Colonic mucosa (tissue), 4 donors: ENCODE results near the gene RCE1. TPM values are rescaled to one million over a fixed set of nuclear protein-coding genes. Genes with fewer than 3 reads are reported as not detected.

Experiments used
- DNase-seq: peaks from one replicate; pipeline ENCODE4 v3.0.0-alpha.2; 2020
- H3K27ac ChIP-seq: fragments of 200-600 bp; one replicate; pipeline ENCODE4 v1.8.0; 2021
- H3K27me3 ChIP-seq: fragments of 200-600 bp; one replicate; pipeline ENCODE4 v1.8.0; 2021
- H3K36me3 ChIP-seq: fragments of 200-600 bp; one replicate; pipeline ENCODE4 v1.8.0; 2021
- H3K4me1 ChIP-seq: fragments of 200-600 bp; one replicate; pipeline ENCODE4 v1.8.0; 2021; ENCODE audit warnings: mild to moderate bottlenecking
- H3K4me3 ChIP-seq: fragments of 200-600 bp; one replicate; pipeline ENCODE4 v1.8.0; 2021
- H3K9ac ChIP-seq, 2 donors: one replicate each; pipeline ENCODE4 v1.7.0; 2013; ENCODE audit warnings: control low read depth in 2 of 2, low read depth in 2 of 2, low read length in 2 of 2
- H3K9me3 ChIP-seq: fragments of 200-600 bp; one replicate; pipeline ENCODE4 v1.8.0; 2021
- intact Hi-C: fragments of 100-400 bp; cut with DNase I; formaldehyde crosslinking; loops from one replicate; pipeline ENCODE4 v1.14.1; 2022
- total RNA-seq, 2 donors: library from RNA; stranded (reverse); fragmentation: NEBNext Ultra II Directional in 1 of 2; extraction: Animal tissue kit (Norgen Biotek cat#: 25700) in 1 of 2; gene quantifications; one replicate each; pipeline ENCODE4 v1.2.1, GENCODE V29; 2021
- TF ChIP-seq, protein P1 (sequence below): fragments of 200-600 bp; IDR thresholded peaks from one replicate; pipeline ENCODE4 v1.8.0; 2022; ENCODE audit warnings: antibody characterized with exemption, mild to moderate bottlenecking
- donor health status: healthy.
- donor health status: DM: no; HTN: no; CAD: no.
- donor health status: DM: no; HTN: no; CAD: no.

The RCE1 gene
- total RNA-seq, 2 donors from 2014 or later = 27.0 to 35.9 TPM

DNA sequence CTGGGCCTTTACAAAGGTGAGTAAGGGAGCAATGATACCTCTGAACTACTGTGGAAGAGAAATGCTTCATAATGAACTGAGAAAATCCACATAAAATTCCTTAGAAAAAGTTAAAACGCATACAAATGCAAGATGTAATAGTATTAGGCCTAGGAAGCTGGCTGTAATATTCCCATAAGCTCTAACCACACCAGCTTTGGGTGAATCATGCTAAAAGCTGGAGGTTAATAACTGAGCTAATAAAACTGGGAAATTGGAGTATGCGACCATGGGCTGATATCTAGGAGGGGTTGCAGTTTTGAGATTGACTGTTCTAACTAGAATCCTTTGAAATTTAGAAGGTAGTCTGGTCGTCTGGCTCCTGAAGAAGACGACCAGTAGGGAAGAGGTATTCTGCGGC lies 28.6 kb upstream of the RCE1 start:
- Histone ChIP-seq H3K4me3 (no peak overlapping the region), H3K9ac (no peak overlapping the region), H3K4me1 (no peaks in the 10 kb centered on the region), H3K9me3 (no peaks in the 10 kb centered on the region), H3K27me3 (no peaks in the 10 kb centered on the region), H3K27ac (no peak overlapping the region), H3K36me3 (no peaks in the 10 kb centered on the region)
- no peak for DNase-seq
- TF ChIP-seq, protein P1, sequence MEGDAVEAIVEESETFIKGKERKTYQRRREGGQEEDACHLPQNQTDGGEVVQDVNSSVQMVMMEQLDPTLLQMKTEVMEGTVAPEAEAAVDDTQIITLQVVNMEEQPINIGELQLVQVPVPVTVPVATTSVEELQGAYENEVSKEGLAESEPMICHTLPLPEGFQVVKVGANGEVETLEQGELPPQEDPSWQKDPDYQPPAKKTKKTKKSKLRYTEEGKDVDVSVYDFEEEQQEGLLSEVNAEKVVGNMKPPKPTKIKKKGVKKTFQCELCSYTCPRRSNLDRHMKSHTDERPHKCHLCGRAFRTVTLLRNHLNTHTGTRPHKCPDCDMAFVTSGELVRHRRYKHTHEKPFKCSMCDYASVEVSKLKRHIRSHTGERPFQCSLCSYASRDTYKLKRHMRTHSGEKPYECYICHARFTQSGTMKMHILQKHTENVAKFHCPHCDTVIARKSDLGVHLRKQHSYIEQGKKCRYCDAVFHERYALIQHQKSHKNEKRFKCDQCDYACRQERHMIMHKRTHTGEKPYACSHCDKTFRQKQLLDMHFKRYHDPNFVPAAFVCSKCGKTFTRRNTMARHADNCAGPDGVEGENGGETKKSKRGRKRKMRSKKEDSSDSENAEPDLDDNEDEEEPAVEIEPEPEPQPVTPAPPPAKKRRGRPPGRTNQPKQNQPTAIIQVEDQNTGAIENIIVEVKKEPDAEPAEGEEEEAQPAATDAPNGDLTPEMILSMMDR = no peak
- intact Hi-C loops = no loop called here

DNA sequence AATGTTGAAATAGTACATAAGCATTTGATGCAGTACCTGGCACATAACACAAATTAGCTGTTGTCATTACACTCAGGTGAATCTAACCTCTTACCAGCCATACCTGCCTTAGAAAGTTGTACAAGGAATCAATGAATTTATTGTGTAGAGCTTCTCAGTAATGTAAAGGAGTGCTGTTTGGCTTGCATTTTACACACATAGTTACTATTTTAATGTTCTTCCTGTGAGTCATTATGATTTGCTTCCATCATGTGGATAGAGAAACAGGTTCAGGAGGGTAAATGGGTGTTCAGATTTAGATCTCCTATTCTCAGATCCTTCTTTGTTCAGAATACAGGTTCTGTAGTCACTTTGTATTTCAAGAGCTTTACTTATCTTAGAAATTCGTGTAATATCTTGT lies 27.6 kb upstream of the RCE1 start:
- intact Hi-C loops = no loop called here
- H3K36me3 ChIP-seq = no peaks in the 10 kb centered on the region

DNA sequence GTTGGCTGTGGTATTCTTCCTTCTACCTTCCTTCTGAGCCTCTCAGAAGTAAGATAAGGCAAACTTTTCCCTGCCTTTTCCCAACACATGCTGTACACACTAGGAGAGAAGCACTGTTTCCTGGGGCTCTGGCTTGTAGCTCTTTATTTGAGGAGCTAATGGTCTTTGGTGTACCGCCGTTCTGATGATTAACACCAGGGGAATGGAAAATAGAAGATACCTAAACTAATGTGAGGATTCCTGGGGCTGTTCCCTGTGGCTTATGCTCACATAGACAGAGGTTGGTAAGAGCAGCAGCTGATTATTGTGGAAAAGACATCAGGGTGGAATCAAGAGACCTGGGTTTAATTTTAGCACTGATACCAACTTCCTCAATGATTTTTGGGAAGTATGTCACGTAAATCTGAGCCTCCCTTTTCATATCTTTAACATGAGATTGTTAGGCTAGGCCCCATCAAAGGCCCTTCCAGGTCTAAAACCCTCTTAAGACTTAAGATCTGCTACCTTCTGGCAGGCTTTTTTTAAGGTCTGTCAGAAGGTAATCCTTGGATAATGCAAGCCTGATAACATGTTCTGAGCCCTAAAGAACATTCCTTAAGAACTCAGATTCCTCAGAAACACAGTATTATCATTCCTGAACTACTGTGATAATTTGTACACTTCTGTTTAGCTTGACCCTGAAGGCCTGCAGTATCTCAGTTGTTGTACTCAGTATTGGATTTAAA lies 24.8 kb upstream of the RCE1 start:
- H3K27me3 ChIP-seq = no peaks in the 10 kb centered on the region
- no peak overlapping the region for H3K9ac ChIP-seq

More for the DNA sequence above, 27.6 kb upstream of the RCE1 start:
- Histone ChIP-seq H3K27ac (no peak overlapping the region), H3K27me3 (no peaks in the 10 kb centered on the region), H3K4me3 (no peak overlapping the region), H3K4me1 (no peaks in the 10 kb centered on the region), H3K9me3 (no peaks in the 10 kb centered on the region), H3K9ac (no peak overlapping the region)
- DNase-seq = no peak
- TF ChIP-seq, protein P1 = no peak

DNA sequence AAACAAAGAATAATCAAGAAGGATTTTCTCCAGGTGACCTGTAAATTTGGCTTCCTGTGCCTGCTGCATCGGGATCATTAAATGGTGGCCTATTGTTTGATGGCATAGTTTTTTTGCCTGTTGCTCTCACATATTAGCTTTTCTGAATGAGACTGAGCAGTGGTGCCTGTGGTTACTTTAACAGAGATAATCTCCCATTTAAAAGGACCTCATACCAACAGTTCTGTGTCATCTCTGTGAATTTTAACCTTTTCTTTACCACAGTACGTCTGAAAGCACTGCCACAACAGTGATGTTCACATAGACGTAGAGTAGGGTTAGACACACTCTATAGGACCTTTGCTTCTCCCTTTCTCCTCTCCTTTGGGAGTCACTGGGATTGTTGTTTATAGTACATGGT lies 22.9 kb upstream of the RCE1 start:
- Histone ChIP-seq H3K36me3 (no peaks in the 10 kb centered on the region), H3K4me3 (no peak overlapping the region), H3K9ac (no peak overlapping the region), H3K27me3 (no peaks in the 10 kb centered on the region), H3K27ac (no peak overlapping the region), H3K4me1 (no peaks in the 10 kb centered on the region), H3K9me3 (no peaks in the 10 kb centered on the region)
- no peak for DNase-seq
- intact Hi-C loops = no loop called here
- TF ChIP-seq, protein P1 = no peak

More for the DNA sequence above, 24.8 kb upstream of the RCE1 start:
- H3K4me3 ChIP-seq = no peak overlapping the region
- no peaks in the 10 kb centered on the region for H3K9me3 ChIP-seq
- no peak for DNase-seq
- H3K27ac ChIP-seq = no peak overlapping the region
- no peaks in the 10 kb centered on the region for H3K36me3 ChIP-seq
- H3K4me1 ChIP-seq = no peaks in the 10 kb centered on the region
- intact Hi-C loops = no loop called here
- TF ChIP-seq, protein P1 = no peak

DNA sequence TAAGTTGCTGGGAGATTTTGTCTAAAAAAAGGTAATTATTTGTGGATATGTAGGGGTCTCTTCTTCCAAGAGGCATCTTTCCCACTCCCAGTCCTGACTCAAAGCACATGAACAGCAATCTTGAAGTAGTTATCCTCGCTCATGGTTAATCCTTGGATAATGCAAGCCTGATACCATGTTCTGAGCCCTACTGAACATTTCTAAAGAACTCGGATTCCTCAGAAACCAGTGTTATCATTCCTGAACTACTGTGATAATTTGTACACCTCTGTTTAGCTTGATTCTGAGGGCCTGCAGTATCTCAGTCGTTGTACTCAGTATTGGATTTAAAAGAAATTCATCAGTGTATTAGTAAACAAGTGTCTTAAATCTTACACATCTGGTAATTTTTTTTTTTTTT lies 22.3 kb upstream of the RCE1 start:
- Histone ChIP-seq H3K4me1 (no peaks in the 10 kb centered on the region), H3K27ac (no peak overlapping the region), H3K36me3 (no peaks in the 10 kb centered on the region), H3K9me3 (no peaks in the 10 kb centered on the region), H3K27me3 (no peaks in the 10 kb centered on the region), H3K9ac (no peak overlapping the region), H3K4me3 (no peak overlapping the region)
- TF ChIP-seq, protein P1 = no peak
- no peak for DNase-seq
- intact Hi-C loops = no loop called here
